CD4-positive, alpha-beta memory T cell (primary cell): ENCODE measurements around the gene TEDC1. TPM values are rescaled to one million over a fixed set of nuclear protein-coding genes. Genes with fewer than 3 reads are reported as not detected.

ENCODE experiments used
- CTCF ChIA-PET: fragments of 350-600 bp; sonication (Branson Sonifier 250); formaldehyde crosslinking; loops from one replicate; lab custom pipeline; 2021; ENCODE audit warnings: inconsistent platforms; ENCODE audit not compliant: partially characterized antibody; lab: Charles Lee
- POLR2A ChIA-PET: fragments of 350-600 bp; sonication (Branson Sonifier 250); formaldehyde crosslinking; loops from one replicate; lab custom pipeline; 2021; ENCODE audit not compliant: partially characterized antibody; lab: Charles Lee
- DNase-seq, 5 donors: peaks; one replicate each; pipeline versions ENCODE4 v3.0.0 to v3.0.0-alpha.2; 2020 to 2022; ENCODE audit warnings: mixed read lengths in 1 of 5
- H3K27ac ChIP-seq: one replicate; pipeline ENCODE4 v1.7.0; 2013; ENCODE audit warnings: low read depth, low read length
- H3K27me3 ChIP-seq: 2 replicates; pipeline ENCODE4 v1.7.0; 2013; ENCODE audit warnings: mild to moderate bottlenecking, low read length, moderate library complexity; ENCODE audit not compliant: insufficient read depth
- H3K36me3 ChIP-seq: 2 replicates; pipeline ENCODE4 v1.7.0; 2013; ENCODE audit warnings: mild to moderate bottlenecking, low read length, moderate library complexity; ENCODE audit not compliant: insufficient read depth
- H3K4me1 ChIP-seq: 2 replicates; pipeline ENCODE4 v1.7.0; 2013; ENCODE audit warnings: mild to moderate bottlenecking, low read length, moderate library complexity; ENCODE audit not compliant: insufficient read depth
- H3K4me3 ChIP-seq, 2 donors: one replicate each; pipeline ENCODE4 v1.7.0; 2013; ENCODE audit warnings: low read length in 2 of 2, mild to moderate bottlenecking in 1 of 2
- H3K9me3 ChIP-seq, 2 donors: one replicate each; pipeline ENCODE4 v1.7.0; 2013; ENCODE audit warnings: low read length in 2 of 2, control low read depth in 1 of 2; ENCODE audit not compliant: control insufficient read depth in 1 of 2
- H3K27ac Mint-ChIP-seq, 7 donors: one replicate each; pipeline ENCODE4 v1.8.0; 2020 to 2021; ENCODE audit warnings: mixed read lengths in 7 of 7, mild to moderate bottlenecking in 6 of 7, inconsistent platforms in 3 of 7, moderate library complexity in 3 of 7
- H3K27me3 Mint-ChIP-seq, 2 donors: one replicate each; pipeline ENCODE4 v1.8.0; 2020 to 2021; ENCODE audit warnings: mixed read lengths in 2 of 2
- H3K36me3 Mint-ChIP-seq, 2 donors: one replicate each; pipeline ENCODE4 v1.8.0; 2020 to 2021; ENCODE audit warnings: mixed read lengths in 2 of 2, inconsistent platforms in 1 of 2, mild to moderate bottlenecking in 1 of 2
- H3K4me1 Mint-ChIP-seq, 4 donors: one replicate each; pipeline ENCODE4 v1.8.0; 2020 to 2021; ENCODE audit warnings: mixed read lengths in 4 of 4, mild to moderate bottlenecking in 1 of 4
- H3K4me3 Mint-ChIP-seq, 8 donors: one replicate each; pipeline ENCODE4 v1.8.0; 2020 to 2021; ENCODE audit warnings: mixed read lengths in 8 of 8, mild to moderate bottlenecking in 7 of 8, moderate library complexity in 6 of 8, inconsistent platforms in 3 of 8
- H3K9me3 Mint-ChIP-seq, 8 donors: one replicate each; pipeline ENCODE4 v1.8.0; 2020 to 2021; ENCODE audit warnings: mixed read lengths in 8 of 8, mild to moderate bottlenecking in 5 of 8, inconsistent platforms in 3 of 8, moderate library complexity in 1 of 8
- intact Hi-C: fragments of 100-400 bp; cut with micrococcal nuclease; formaldehyde crosslinking; loops from one replicate; pipeline ENCODE4 v1.15.1; 2023
- polyA plus RNA-seq, 2 donors: library from polyadenylated mRNA; unstranded; fragments of 300-500 nt; fragmentation: Illumina TruSeq; gene quantifications; one replicate each; pipeline ENCODE4 v1.2.3, GENCODE V29; 2021
- total RNA-seq, 2 experiments: library from RNA; stranded (reverse); gene quantifications; one replicate each; pipeline ENCODE4 v1.2.3, GENCODE V29; 2021

The TEDC1 gene
- total and polyA plus RNA-seq, 4 experiments from 2014 or later = 10.2 to 30.2 (median 17.9) TPM

GRCh38 chr14:105503296-105503640, 12.2 kb downstream of the TEDC1 start:
- H3K4me1 ChIP-seq = no peaks in the 10 kb centered on the region
- POLR2A ChIA-PET = interaction anchor here (1.2 kb wide), 1 partner anchor 12 kb away, joined by 3 read pairs; no protein-coding TSS in a partner anchor
- no peaks in the 10 kb centered on the region for H3K36me3 Mint-ChIP-seq
- intact Hi-C loops = no loop called here
- H3K27ac ChIP-seq = no peak overlapping the region
- no peaks in the 10 kb centered on the region for H3K36me3 ChIP-seq
- no peak overlapping the region for H3K4me3 ChIP-seq
- H3K27ac Mint-ChIP-seq = peak overlapping the region in 2 of 7 donors; percentile 27 to 47
- H3K9me3 ChIP-seq = no peaks in the 10 kb centered on the region
- CTCF ChIA-PET = no interaction called here
- no peak for DNase-seq
- H3K4me1 Mint-ChIP-seq = peaks cover 0 to 4% (median 1%) of the 10 kb centered on the region in 4 donors
- peak overlapping the region in 1 of 8 donors; percentile 36 for H3K4me3 Mint-ChIP-seq
- no peaks in the 10 kb centered on the region for H3K27me3 ChIP-seq
- H3K27me3 Mint-ChIP-seq = peaks cover 4 to 6% of the 10 kb centered on the region in 2 donors
- peaks cover 0 to 5% (median 0%) of the 10 kb centered on the region in 8 donors for H3K9me3 Mint-ChIP-seq

GRCh38 chr14:105503935-105504692, 13.1 kb downstream of the TEDC1 start:
- no peak overlapping the region for H3K4me3 ChIP-seq
- H3K36me3 ChIP-seq = no peaks in the 10 kb centered on the region
- CTCF ChIA-PET = no interaction called here
- peak overlapping the region in 2 of 7 donors; percentile 13 to 37 for H3K27ac Mint-ChIP-seq
- H3K9me3 ChIP-seq = no peaks in the 10 kb centered on the region
- H3K27me3 ChIP-seq = no peaks in the 10 kb centered on the region
- no peak overlapping the region for H3K27ac ChIP-seq
- H3K4me3 Mint-ChIP-seq = no peak overlapping the region
- POLR2A ChIA-PET = no interaction called here
- H3K36me3 Mint-ChIP-seq = no peaks in the 10 kb centered on the region
- DNase-seq = no peak
- intact Hi-C loops = no loop called here
- peaks cover 0 to 2% (median 0%) of the 10 kb centered on the region in 8 donors for H3K9me3 Mint-ChIP-seq
- no peaks in the 10 kb centered on the region for H3K4me1 ChIP-seq
- peaks cover 9 to 10% of the 10 kb centered on the region in 2 donors for H3K27me3 Mint-ChIP-seq
- peaks cover 0 to 4% (median 1%) of the 10 kb centered on the region in 4 donors for H3K4me1 Mint-ChIP-seq

GRCh38 chr14:105505101-105505500, 14.1 kb downstream of the TEDC1 start:
- Histone ChIP-seq H3K9me3 (no peaks in the 10 kb centered on the region), H3K27ac (no peak overlapping the region), H3K27me3 (no peaks in the 10 kb centered on the region), H3K36me3 (no peaks in the 10 kb centered on the region), H3K4me1 (no peaks in the 10 kb centered on the region), H3K4me3 (no peak overlapping the region)
- peaks cover 0 to 4% (median 1%) of the 10 kb centered on the region in 4 donors for H3K4me1 Mint-ChIP-seq
- H3K27me3 Mint-ChIP-seq = peaks cover 9 to 10% of the 10 kb centered on the region in 2 donors
- DNase-seq = no peak
- H3K27ac Mint-ChIP-seq = no peak overlapping the region
- no peaks in the 10 kb centered on the region for H3K36me3 Mint-ChIP-seq
- ChIA-PET POLR2A (no interaction called here), CTCF (no interaction called here)
- peaks cover 0 to 1% (median 0%) of the 10 kb centered on the region in 8 donors for H3K9me3 Mint-ChIP-seq
- H3K4me3 Mint-ChIP-seq = no peak overlapping the region
- intact Hi-C loops = no loop called here

GRCh38 chr14:105507247-105507646, 16.2 kb downstream of the TEDC1 start:
- Mint-ChIP-seq H3K27me3 (peaks cover 13 to 16% of the 10 kb centered on the region in 2 donors), H3K4me3 (no peak overlapping the region), H3K4me1 (peaks cover 0 to 4% (median 1%) of the 10 kb centered on the region in 4 donors), H3K36me3 (no peaks in the 10 kb centered on the region), H3K27ac (no peak overlapping the region), H3K9me3 (peaks cover 0 to 1% (median 0%) of the 10 kb centered on the region in 8 donors)
- CTCF ChIA-PET = interaction anchor here (0.6 kb wide), 1 partner anchor 462 kb away, joined by 3 read pairs; no protein-coding TSS in a partner anchor
- Histone ChIP-seq H3K36me3 (no peaks in the 10 kb centered on the region), H3K9me3 (no peaks in the 10 kb centered on the region), H3K27ac (no peak overlapping the region), H3K27me3 (no peaks in the 10 kb centered on the region), H3K4me1 (no peaks in the 10 kb centered on the region), H3K4me3 (no peak overlapping the region)
- POLR2A ChIA-PET = no interaction called here
- intact Hi-C loops = no loop called here
- DNase-seq = no peak

- DNase-seq = no peak
- intact Hi-C loops = no loop called here
- Histone ChIP-seq H3K27me3 (no peaks in the 10 kb centered on the region), H3K4me3 (no peak overlapping the region), H3K36me3 (no peaks in the 10 kb centered on the region), H3K4me1 (no peaks in the 10 kb centered on the region), H3K27ac (no peak overlapping the region), H3K9me3 (no peaks in the 10 kb centered on the region)
- Mint-ChIP-seq H3K4me3 (no peak overlapping the region), H3K27me3 (peaks cover 19 to 20% of the 10 kb centered on the region in 2 donors), H3K27ac (peak overlapping the region in 1 of 7 donors; percentile 1), H3K36me3 (no peaks in the 10 kb centered on the region), H3K4me1 (peaks cover 0 to 4% (median 1%) of the 10 kb centered on the region in 4 donors), H3K9me3 (peaks cover 0 to 1% (median 0%) of the 10 kb centered on the region in 8 donors)
- POLR2A ChIA-PET = no interaction called here
- CTCF ChIA-PET = no interaction called here
Observed at GRCh38 chr14:105508069-105508468, 17.0 kb downstream of the TEDC1 start.

- Histone ChIP-seq H3K36me3 (no peaks in the 10 kb centered on the region), H3K4me3 (no peak overlapping the region), H3K4me1 (no peaks in the 10 kb centered on the region), H3K9me3 (no peaks in the 10 kb centered on the region), H3K27ac (no peak overlapping the region), H3K27me3 (no peaks in the 10 kb centered on the region)
- ChIA-PET CTCF (no interaction called here), POLR2A (no interaction called here)
- Mint-ChIP-seq H3K27me3 (peaks cover 20% of the 10 kb centered on the region in 2 donors), H3K4me3 (no peak overlapping the region), H3K36me3 (no peaks in the 10 kb centered on the region), H3K9me3 (peaks cover 0 to 1% (median 0%) of the 10 kb centered on the region in 8 donors), H3K4me1 (peaks cover 0 to 4% (median 1%) of the 10 kb centered on the region in 4 donors), H3K27ac (no peak overlapping the region)
- no peak for DNase-seq
- intact Hi-C loops = no loop called here
Observed at GRCh38 chr14:105508601-105509000, 17.6 kb downstream of the TEDC1 start.

- Mint-ChIP-seq H3K27ac (no peak overlapping the region), H3K4me3 (no peak overlapping the region)
- intact Hi-C loops = no loop called here
Observed at GRCh38 chr14:105517096-105517495, 26.1 kb downstream of the TEDC1 start.

More at GRCh38 chr14:105517096-105517495, 26.1 kb downstream of the TEDC1 start:
- no peaks in the 10 kb centered on the region for H3K36me3 ChIP-seq
- no peak for DNase-seq
- H3K4me1 ChIP-seq = no peaks in the 10 kb centered on the region
- H3K27me3 ChIP-seq = no peaks in the 10 kb centered on the region
- Mint-ChIP-seq H3K36me3 (no peaks in the 10 kb centered on the region), H3K4me1 (no peaks in the 10 kb centered on the region), H3K9me3 (no peaks in the 10 kb centered on the region), H3K27me3 (peaks cover 17 to 31% of the 10 kb centered on the region in 2 donors)
- H3K4me3 ChIP-seq = no peak overlapping the region
- H3K9me3 ChIP-seq = no peaks in the 10 kb centered on the region
- ChIA-PET CTCF (no interaction called here), POLR2A (no interaction called here)
- no peak overlapping the region for H3K27ac ChIP-seq
